ENCODE measurements around the gene HLA-DQA2.
"Not testable (repeated sequence)": the region's sequence is repeated elsewhere in the genome, so short reads cannot be mapped to it uniquely, and the experiment has no call there.

HLA-DQA2 gene

DNA sequence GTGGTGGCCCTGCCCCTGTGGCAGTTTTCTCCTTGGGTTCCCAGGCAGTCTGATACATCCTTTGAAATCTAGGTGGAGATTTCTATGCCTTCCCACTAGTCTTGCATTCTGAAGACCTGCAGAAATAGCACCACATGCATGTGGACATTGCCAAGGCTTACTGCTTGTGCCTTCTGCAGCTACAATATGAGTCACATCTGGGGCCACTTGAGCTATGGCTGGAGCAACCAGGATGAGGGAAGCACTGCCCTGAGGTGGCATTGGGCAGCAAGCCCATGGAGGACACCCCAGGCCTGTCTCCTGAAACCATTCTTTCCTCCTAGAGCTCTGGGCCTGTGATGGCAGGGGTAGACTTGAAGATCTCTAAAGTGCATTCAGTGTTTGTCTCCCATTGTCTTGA, 37.8 kb downstream of the HLA-DQA2 start:
- no peak for DNase-seq (ENCODE audit: low spot score)

DNA sequence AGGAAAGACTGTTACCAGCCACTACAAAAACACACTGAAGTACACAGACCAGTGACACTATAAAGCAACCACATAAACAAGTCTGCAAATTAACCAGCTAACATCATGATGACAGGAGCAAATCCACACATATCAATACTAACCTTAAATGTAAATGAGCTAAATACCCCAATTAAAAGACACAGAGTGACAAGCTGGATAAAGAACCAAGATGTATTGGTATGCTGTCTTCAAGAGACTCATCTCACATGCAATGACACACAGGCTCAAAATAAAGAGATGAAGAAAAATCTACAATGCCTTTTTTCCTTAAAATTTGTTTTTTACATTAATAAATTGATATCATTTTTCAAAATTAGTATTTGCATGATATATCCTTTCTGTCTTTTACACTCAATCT, 41.7 kb downstream of the HLA-DQA2 start:
- DNase-seq (ENCODE audit: low spot score) = not testable (repeated sequence)

DNA sequence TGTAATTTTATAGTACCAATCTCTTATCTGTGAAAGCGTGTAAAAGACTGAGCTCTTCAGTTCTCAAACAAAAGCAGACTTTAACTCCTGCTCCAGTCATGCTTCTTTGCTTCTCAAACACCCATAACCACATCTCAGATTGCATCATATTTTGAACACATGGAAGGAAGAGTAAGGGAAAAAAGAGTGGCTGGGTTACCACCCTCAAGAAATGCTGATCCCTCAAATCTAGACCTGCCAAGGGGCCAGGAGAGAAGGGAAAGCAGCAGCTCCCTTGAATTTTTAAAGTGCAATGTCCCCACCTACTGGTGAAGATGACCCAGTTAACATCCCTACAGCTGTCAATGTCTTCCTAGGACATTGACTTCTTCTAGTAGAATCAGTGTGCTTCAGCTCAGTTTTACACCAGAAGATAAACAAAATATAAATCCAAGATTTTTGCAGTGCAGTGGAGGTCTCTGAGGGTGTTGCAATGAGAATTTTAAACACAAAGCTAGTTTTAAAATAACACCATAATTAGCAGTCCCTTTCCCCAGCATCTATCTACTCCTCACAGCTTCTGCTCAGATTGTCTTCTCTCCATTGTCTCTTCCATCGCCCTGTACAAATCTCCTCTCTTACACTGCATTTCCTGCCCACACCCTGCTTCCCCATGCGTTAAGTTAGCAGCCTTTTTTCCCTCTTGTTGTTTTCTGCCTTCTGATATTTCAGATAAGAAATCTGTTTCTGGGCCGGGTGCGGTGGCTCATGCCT, 44.8 kb downstream of the HLA-DQA2 start:
- DNase-seq (ENCODE audit: low spot score) = peak; percentile 61

- DNase-seq (ENCODE audit: low spot score) = peak; percentile 97
Measured at GRCh38 chr6:32790306-32790705, 49.1 kb downstream of the HLA-DQA2 start.

DNA sequence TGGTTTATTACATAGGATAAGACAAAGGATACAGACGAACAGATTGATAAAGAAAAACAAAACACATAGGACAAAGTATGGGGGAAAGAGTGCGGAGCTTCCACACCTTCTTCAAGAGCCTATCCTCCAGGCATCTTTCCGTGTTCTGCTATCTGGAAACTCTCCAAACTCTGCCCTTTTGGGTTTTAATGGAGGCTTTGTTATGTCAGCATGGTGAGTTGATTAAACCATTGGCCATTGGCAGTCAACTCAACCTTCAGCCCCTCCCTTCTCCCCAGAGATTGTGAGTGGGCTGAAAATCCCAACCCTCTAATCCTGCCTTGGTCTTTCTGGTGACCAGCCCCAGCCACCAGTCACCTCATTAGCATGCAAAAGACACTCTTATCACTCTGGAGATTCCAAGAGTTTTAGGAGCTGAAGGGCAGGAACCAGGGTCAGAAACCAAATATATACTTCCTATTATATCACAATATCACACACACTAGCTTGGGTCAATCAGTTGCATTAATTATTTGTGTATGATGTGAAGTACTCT, 51.8 kb downstream of the HLA-DQA2 start:
- DNase-seq (ENCODE audit: low spot score) = peak; percentile 53

DNA sequence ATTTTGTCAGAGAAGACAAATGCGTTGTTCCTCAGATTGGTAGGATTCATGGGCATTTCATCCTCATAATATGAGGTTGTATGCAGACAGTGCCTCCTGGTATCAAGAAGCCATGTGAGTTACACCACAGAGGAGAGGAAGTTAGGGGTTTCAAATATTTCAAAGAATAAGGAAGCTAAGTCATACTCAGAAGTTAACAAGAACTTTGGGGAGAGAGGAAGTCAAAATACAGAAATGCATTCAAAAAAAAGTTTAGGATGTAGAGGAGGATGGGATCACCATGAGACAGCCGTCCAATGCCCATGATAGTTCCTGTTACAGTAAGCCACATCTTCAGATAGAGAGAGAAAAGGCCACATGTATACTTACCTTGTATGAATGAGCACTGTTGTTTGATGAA, 53.3 kb downstream of the HLA-DQA2 start:
- no peak for DNase-seq (ENCODE audit: low spot score)

All from COLO829 (cell line).